OCI-LY3 (cell line): ENCODE measurements around the gene RAB31.

ENCODE experiments used
- CTCF ChIP-seq: fragments of 200-600, 300-600 bp; sonication (generic); IDR thresholded peaks from 2 replicates; pipeline ENCODE4 v1.5.1; 2014; ENCODE audit warnings: antibody characterized with exemption, low read length, low read depth
- EZH2phosphoT487 ChIP-seq: fragments of 200-600 bp; shearing (Covaris generic); IDR thresholded peaks from 2 replicates; pipeline ENCODE4 v1.6.1; 2018; ENCODE audit warnings: antibody characterized with exemption, mixed run types, low read depth

DNA sequence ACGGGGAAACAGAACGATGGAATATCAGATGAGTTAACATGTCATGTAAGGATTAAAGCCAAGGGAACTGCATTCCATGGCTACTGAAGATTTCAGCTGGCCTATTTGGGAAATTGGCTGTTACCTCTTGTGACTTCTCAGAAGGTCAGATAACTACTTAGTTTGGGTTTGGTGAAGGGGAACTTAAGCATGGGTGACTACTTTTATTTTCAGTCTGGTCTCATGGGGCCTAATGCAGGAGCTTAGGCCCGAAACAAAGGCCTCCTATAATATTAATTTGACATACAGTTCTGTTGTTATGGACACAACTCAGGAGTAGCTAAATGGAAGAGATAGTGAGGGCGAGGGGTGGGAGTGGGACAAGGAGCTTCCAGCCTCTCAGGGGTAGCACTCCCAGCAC lies 133.7 kb downstream of the RAB31 start:
- TF ChIP-seq CTCF (no peak), EZH2phosphoT487 (no peak)
